ENCODE measurements around the gene ARHGAP28.
"Not testable (repeated sequence)": the region's sequence is repeated elsewhere in the genome, so short reads cannot be mapped to it uniquely, and the experiment has no call there.

ARHGAP28 gene

GRCh38 chr18:6938403-6938802, 208.9 kb downstream of the ARHGAP28 start:
- not testable (repeated sequence) for DNase-seq

- DNase-seq, result no peak
Measured at GRCh38 chr18:6939972-6940371, 210.5 kb downstream of the ARHGAP28 start.

GRCh38 chr18:6940451-6940850, 210.9 kb downstream of the ARHGAP28 start:
- no peak for DNase-seq

- no peak for DNase-seq
Measured at GRCh38 chr18:6941996-6942395, 212.5 kb downstream of the ARHGAP28 start.

GRCh38 chr18:6942742-6943141, 213.2 kb downstream of the ARHGAP28 start:
- no peak for DNase-seq

GRCh38 chr18:6943143-6943542, 213.6 kb downstream of the ARHGAP28 start:
- no peak for DNase-seq

- DNase-seq, result no peak
Measured at GRCh38 chr18:6947338-6948030, 218.0 kb downstream of the ARHGAP28 start.

GRCh38 chr18:6948281-6949055, 219.0 kb downstream of the ARHGAP28 start:
- no peak for DNase-seq

- DNase-seq, result no peak
Measured at GRCh38 chr18:6949800-6950586, 220.5 kb downstream of the ARHGAP28 start.

- DNase-seq, result no peak
Measured at GRCh38 chr18:6950641-6951040, 221.1 kb downstream of the ARHGAP28 start.

GRCh38 chr18:6951336-6952090, 222.0 kb downstream of the ARHGAP28 start:
- no peak for DNase-seq

- DNase-seq, result no peak
Measured at GRCh38 chr18:6954501-6954900, 225.0 kb downstream of the ARHGAP28 start.

GRCh38 chr18:6955304-6955703, 225.8 kb downstream of the ARHGAP28 start:
- DNase-seq, result no peak

GRCh38 chr18:6956495-6956894, 227.0 kb downstream of the ARHGAP28 start:
- no peak for DNase-seq

- DNase-seq, result no peak
Measured at GRCh38 chr18:6956999-6957398, 227.5 kb downstream of the ARHGAP28 start.

GRCh38 chr18:6959110-6959509, 229.6 kb downstream of the ARHGAP28 start:
- DNase-seq, result no peak

GRCh38 chr18:6960124-6960523, 230.6 kb downstream of the ARHGAP28 start:
- DNase-seq, result no peak

- no peak for DNase-seq
Measured at GRCh38 chr18:6960656-6961055, 231.1 kb downstream of the ARHGAP28 start.

GRCh38 chr18:6961331-6961730, 231.8 kb downstream of the ARHGAP28 start:
- no peak for DNase-seq

GRCh38 chr18:6962571-6963451, 233.3 kb downstream of the ARHGAP28 start:
- no peak for DNase-seq

- no peak for DNase-seq
Measured at GRCh38 chr18:6963452-6964097, 234.1 kb downstream of the ARHGAP28 start.

Measured in activated CD4-positive, alpha-beta T cell treated with anti-CD3 and anti-CD28 coated beads for 48 hours (primary cell).